HuH-7.5 (cell line): ENCODE measurements around the gene BAIAP2L2.
"Not testable (repeated sequence)": the region's sequence is repeated elsewhere in the genome, so short reads cannot be mapped to it uniquely, and the experiment has no call there.

Experiments used
- DNase-seq: peaks from one replicate; pipeline ENCODE4 v3.0.0; 2011; ENCODE audit warnings: low spot score

The BAIAP2L2 gene

DNA sequence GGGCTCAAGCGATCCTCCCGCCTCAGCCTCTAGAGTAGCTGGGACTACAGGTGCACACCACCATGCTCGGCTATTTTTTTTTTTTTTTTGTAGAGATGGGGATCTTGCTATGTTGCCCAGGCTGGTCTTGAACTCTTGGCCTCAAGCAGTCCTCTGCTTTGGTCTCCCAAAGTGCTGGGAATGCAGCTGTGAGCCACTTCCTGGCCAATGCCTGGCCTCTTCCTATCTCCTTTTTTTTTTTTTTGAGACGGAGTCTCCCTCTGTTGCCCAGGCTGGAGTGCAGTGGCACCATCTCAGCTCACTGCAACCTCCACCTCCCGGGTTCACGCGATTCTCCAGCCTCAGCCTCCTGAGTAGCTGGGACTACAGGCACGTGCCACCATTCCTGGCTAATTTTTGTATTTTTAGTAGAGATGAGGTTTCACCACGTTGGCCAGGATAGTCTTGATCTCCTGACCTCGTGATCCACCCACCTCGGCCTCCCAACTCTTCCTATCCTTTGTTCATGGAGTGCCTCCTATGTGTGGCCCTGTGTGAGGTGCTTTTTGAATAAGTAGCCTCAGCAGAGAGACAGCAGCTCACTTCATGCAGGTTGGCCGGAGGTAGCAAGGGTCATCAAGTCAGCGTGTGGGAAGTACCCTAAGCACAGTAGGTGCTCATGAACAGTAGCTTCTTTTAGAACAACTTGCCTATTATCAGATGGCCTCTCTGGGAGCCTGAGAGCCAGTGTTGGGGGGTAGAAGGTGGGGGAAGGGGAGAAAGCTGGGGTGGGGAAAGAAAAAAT is 72.9 kb downstream of the BAIAP2L2 start:
- DNase-seq: not testable (repeated sequence)

DNA sequence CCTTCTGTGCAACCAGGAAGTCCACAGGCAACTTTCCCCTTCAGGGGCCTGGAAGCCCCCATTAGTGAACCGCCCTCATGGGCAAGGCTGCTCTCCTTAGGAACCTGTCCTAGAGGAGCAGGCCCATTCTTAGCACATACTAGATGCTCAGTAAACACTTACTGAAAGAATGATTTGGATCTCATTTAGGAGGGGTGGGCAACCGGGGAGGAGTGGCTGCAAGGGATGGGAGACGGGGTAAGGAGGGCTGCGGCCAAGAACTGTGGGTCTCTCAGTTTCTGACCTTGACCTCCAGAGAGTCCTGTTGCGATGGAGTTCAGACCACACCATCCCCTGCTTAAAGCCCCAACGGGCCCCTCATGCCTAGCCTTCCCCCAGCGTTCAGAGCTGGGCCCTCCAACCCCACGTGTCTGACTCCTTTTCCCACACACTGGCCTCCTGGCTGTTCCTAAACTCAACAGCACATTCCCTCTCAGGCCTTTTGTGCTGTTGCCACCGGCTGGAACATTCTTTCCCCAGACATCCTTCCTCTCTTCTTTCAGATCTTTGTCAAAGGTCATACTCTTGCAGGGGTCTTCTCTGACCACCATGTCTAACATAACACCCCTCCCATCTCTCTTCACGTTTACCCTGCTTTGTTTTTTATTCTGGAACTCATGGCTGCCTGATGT is 74.0 kb downstream of the BAIAP2L2 start:
- no peak for DNase-seq

DNA sequence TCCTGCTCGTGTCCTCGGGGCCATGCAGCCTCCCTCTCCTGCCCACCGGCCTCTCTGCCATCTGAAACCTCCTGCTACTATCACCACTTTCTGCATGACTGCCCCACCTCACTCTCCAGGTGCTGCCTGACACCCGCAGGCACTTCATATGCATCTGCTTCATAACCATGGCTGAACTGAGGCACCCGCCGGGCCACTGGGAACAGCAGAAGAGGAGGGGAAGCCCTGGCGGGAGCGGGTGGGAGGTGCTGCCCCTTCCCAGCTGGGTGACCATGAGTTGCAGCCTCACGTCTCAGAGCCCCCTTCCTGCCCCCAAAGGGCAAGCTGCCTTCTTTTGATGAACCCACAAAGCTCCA is 75.0 kb downstream of the BAIAP2L2 start:
- DNase-seq: no peak
